HL-60 (cell line): Measurements from ENCODE around the gene GRK5.

Experiments used
- DNase-seq, 2 experiments: peaks; one replicate each; pipeline ENCODE4 v3.0.0-alpha.2; 2010 to 2020; ENCODE audit warnings: low read depth in 1 of 2, low spot score in 1 of 2
- H3K27ac ChIP-seq: fragments of 250-450 bp; sonication (Bioruptor Pico); replicated peaks from 2 replicates; pipeline ENCODE4 v1.5.1; 2020; ENCODE audit warnings: mild to moderate bottlenecking, moderate library complexity
- H3K27me3 ChIP-seq: fragments of 250-450 bp; sonication (Bioruptor Pico); 2 replicates; pipeline ENCODE4 v1.5.1; 2021; ENCODE audit warnings: mild to moderate bottlenecking, moderate library complexity; ENCODE audit not compliant: insufficient read depth, poor library complexity, severe bottlenecking
- H3K4me3 ChIP-seq: replicated peaks from 2 replicates; pipeline ENCODE4 v1.5.1; 2011; ENCODE audit warnings: mild to moderate bottlenecking, control low read depth, low read length; ENCODE audit not compliant: insufficient read depth
- GABPA ChIP-seq: IDR thresholded peaks from 2 replicates; pipeline ENCODE4 v1.6.1; 2012; ENCODE audit warnings: low read depth
- POLR2AphosphoS5 ChIP-seq: IDR thresholded peaks from 2 replicates; pipeline ENCODE4 v1.6.1; 2012; ENCODE audit warnings: low read depth
- SPI1 ChIP-seq: IDR thresholded peaks from 2 replicates; pipeline ENCODE4 v1.6.1; 2012; ENCODE audit warnings: low read depth, mild to moderate bottlenecking, borderline replicate concordance
- TF ChIP-seq, protein P1 (sequence below): IDR thresholded peaks from 2 replicates; pipeline ENCODE4 v1.6.1; 2012; ENCODE audit warnings: low read depth; ENCODE audit not compliant: insufficient replicate concordance
- TF ChIP-seq, protein P2 (sequence below): IDR thresholded peaks from one replicate; pipeline ENCODE4 v1.5.1; 2011; ENCODE audit warnings: low read length, control low read depth, inconsistent platforms; ENCODE audit not compliant: insufficient read depth

Gene GRK5

DNA sequence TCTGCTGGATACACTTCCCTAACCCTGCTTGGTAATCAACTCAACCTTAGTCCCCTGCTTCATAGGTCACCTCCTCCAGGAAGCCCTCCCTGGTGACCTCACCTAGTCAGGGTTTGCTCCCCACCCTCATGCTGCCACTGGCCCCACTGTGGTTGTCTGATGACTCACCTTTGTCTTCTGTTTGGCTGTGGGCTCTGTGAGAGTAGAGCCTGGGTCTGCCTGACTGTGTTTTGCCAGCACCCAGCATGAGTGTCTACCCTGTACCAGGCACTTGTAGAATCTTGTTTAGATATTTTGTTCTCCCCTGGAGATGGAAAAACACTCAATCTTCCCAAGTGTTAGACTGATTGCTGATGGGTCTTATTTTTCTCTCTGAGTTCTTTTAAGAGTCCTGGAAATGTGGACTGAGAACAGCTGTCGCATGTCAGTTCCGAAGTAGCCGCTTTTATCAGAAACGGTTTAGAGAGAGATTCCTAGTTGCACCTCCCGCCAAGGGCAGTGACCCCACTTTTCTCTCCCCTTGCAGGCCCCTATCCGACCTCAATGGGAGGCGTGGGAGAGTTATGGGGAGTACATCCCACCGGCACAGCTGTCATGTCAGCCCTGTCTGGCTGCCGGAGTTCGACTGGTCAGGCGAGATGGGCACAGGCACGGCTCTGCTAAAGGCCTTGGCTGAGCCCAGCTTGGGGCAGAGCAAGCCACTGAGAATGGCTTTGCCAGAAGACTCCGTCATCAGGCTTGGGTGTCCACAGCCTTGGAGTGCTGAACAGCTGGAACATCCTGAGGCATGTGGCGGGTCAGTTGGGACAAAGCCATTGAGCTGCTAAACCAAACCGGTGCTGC is 134.3 kb downstream of the GRK5 start:
- Histone ChIP-seq H3K4me3 (no peak overlapping the region), H3K27ac (no peak overlapping the region), H3K27me3 (no peaks in the 10 kb centered on the region)
- TF ChIP-seq, protein P1, sequence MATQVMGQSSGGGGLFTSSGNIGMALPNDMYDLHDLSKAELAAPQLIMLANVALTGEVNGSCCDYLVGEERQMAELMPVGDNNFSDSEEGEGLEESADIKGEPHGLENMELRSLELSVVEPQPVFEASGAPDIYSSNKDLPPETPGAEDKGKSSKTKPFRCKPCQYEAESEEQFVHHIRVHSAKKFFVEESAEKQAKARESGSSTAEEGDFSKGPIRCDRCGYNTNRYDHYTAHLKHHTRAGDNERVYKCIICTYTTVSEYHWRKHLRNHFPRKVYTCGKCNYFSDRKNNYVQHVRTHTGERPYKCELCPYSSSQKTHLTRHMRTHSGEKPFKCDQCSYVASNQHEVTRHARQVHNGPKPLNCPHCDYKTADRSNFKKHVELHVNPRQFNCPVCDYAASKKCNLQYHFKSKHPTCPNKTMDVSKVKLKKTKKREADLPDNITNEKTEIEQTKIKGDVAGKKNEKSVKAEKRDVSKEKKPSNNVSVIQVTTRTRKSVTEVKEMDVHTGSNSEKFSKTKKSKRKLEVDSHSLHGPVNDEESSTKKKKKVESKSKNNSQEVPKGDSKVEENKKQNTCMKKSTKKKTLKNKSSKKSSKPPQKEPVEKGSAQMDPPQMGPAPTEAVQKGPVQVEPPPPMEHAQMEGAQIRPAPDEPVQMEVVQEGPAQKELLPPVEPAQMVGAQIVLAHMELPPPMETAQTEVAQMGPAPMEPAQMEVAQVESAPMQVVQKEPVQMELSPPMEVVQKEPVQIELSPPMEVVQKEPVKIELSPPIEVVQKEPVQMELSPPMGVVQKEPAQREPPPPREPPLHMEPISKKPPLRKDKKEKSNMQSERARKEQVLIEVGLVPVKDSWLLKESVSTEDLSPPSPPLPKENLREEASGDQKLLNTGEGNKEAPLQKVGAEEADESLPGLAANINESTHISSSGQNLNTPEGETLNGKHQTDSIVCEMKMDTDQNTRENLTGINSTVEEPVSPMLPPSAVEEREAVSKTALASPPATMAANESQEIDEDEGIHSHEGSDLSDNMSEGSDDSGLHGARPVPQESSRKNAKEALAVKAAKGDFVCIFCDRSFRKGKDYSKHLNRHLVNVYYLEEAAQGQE, result no peak
- DNase-seq, result peak in 1 of 2 experiments; percentile 8

DNA sequence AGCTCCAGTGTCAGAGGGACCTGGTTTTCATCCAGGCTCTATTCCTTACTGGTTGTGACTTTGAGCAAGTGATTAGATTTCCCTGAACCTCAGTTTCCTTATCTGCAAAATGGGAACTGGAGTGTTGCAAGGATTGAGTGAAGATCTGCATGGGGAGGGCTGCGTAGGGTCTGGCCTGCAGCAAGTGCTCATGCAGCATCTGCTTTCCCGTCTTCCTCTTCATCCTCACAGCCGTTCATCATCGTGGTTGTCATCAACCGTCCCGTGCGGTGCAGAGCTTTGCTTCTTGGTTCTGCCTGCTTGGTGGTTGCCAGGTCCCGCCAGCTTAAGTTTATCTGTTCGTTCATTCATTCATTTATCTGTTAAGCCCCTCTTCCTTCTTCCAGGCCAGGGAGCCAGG is 135.0 kb downstream of the GRK5 start:
- H3K27me3 ChIP-seq, result no peaks in the 10 kb centered on the region
- no peak for DNase-seq
- TF ChIP-seq, protein P1, result no peak
- TF ChIP-seq POLR2AphosphoS5 (no peak), GABPA (no peak), SPI1 (no peak)
- TF ChIP-seq, protein P2, sequence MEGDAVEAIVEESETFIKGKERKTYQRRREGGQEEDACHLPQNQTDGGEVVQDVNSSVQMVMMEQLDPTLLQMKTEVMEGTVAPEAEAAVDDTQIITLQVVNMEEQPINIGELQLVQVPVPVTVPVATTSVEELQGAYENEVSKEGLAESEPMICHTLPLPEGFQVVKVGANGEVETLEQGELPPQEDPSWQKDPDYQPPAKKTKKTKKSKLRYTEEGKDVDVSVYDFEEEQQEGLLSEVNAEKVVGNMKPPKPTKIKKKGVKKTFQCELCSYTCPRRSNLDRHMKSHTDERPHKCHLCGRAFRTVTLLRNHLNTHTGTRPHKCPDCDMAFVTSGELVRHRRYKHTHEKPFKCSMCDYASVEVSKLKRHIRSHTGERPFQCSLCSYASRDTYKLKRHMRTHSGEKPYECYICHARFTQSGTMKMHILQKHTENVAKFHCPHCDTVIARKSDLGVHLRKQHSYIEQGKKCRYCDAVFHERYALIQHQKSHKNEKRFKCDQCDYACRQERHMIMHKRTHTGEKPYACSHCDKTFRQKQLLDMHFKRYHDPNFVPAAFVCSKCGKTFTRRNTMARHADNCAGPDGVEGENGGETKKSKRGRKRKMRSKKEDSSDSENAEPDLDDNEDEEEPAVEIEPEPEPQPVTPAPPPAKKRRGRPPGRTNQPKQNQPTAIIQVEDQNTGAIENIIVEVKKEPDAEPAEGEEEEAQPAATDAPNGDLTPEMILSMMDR, result no peak
- H3K4me3 ChIP-seq, result no peak overlapping the region
- H3K27ac ChIP-seq, result no peak overlapping the region

DNA sequence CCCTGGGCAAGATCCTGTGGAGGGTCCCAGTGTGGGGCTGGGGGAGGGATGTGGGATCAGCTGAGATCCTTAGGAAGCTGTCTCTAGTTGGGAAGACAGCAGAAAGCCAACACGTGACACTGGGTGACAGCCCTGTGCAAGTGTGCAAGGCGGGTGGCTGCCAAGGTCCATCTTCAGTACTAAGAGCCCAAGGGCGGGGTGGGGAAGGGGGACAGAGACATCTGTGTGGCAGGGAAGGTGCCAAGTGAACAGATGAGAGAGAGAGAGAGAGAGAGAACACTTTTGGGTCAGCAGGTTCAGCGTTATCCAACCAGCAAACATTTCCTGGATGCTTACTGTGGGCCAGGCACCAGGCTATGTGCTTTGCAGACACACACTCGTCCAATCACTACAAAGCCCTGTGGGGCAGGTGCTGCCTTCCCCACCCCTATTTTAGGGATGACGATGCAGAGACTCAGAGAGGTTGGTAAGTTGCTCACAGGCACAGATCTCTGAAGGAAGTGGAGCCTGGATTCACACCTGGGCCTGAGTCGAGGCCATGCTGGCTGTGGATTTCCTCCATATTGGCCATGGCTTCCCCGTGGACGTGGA is 135.7 kb downstream of the GRK5 start:
- DNase-seq, result no peak
- no peak overlapping the region for H3K27ac ChIP-seq
- TF ChIP-seq GABPA (no peak), POLR2AphosphoS5 (no peak), SPI1 (no peak)
- TF ChIP-seq, protein P1, result no peak
- TF ChIP-seq, protein P2, result no peak

More for the DNA sequence above, 135.7 kb downstream of the GRK5 start:
- H3K4me3 ChIP-seq, result no peak overlapping the region
- no peaks in the 10 kb centered on the region for H3K27me3 ChIP-seq
